ENCODE results near the gene TAPT1.
A peak's percentile ranks its signal among the peaks of the same experiment; 100 is the strongest.

TAPT1 gene

DNA sequence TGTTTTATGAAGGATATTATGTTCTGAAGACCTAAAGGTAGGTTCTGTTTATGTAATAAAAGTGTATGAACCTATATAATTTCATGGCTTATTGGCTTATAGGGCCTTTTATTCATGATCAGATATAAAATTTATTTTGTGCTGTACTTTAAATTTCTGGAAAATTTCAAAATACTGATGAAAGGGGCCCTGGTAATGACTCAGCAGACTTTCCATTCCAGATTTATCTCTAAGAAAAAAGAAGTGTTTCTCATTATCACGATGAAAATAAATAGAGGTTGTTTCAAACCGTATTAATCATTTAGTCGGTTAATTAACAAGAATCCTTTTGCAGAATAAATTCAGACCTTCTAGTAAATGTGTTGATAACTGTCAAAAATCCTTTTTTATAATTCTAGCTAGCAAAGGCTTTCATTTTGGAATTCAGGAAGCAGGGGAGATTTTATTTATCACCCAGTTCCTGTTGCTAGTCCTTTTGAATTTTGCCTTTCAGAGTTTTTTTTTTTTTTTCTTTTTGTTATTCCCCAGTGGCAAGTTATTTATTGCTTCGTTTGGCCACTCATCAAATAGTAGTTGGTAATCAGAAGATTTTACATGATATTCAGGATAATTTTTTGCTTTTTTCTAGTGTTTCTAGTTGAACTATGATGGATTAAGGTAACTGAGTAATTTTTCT lies 5.4 kb upstream of the TAPT1 start:
- H3K9ac ChIP-seq (ENCODE audit: low read depth in 1 of 2, low read length in 2 of 2) = no peak overlapping the region
- H3K9me3 ChIP-seq (ENCODE audit: control insufficient read depth in 1 of 2, low read length in 2 of 2) = no peaks in the 10 kb centered on the region
- H3K4me1 ChIP-seq (ENCODE audit: control insufficient read depth in 1 of 2, insufficient read depth in 2 of 2, low read length in 2 of 2) = peaks cover 0 to 12% of the 10 kb centered on the region in 2 donors
- H3K36me3 ChIP-seq (ENCODE audit: control insufficient read depth in 1 of 2, insufficient read depth in 2 of 2, low read length in 2 of 2) = no peaks in the 10 kb centered on the region
- no peak overlapping the region for H3K4me3 ChIP-seq (ENCODE audit: low read depth in 1 of 2, low read length in 2 of 2)
- no peaks in the 10 kb centered on the region for H3K27me3 ChIP-seq (ENCODE audit: control insufficient read depth in 1 of 2, insufficient read depth in 2 of 2, low read length in 2 of 2)
- no peak overlapping the region for H3K27ac ChIP-seq (ENCODE audit: low read depth, low read length)

- H3K9ac ChIP-seq (ENCODE audit: low read depth in 1 of 2, low read length in 2 of 2) = no peak overlapping the region
- no peaks in the 10 kb centered on the region for H3K9me3 ChIP-seq (ENCODE audit: control insufficient read depth in 1 of 2, low read length in 2 of 2)
- H3K4me3 ChIP-seq (ENCODE audit: low read depth in 1 of 2, low read length in 2 of 2) = no peak overlapping the region
- peaks cover 0 to 12% of the 10 kb centered on the region in 2 donors for H3K4me1 ChIP-seq (ENCODE audit: control insufficient read depth in 1 of 2, insufficient read depth in 2 of 2, low read length in 2 of 2)
- H3K27ac ChIP-seq (ENCODE audit: low read depth, low read length) = no peak overlapping the region
- no peaks in the 10 kb centered on the region for H3K27me3 ChIP-seq (ENCODE audit: control insufficient read depth in 1 of 2, insufficient read depth in 2 of 2, low read length in 2 of 2)
- H3K36me3 ChIP-seq (ENCODE audit: control insufficient read depth in 1 of 2, insufficient read depth in 2 of 2, low read length in 2 of 2) = no peaks in the 10 kb centered on the region
Observed at GRCh38 chr4:16230308-16230707, 4.0 kb upstream of the TAPT1 start.

- H3K9ac ChIP-seq (ENCODE audit: low read depth in 1 of 2, low read length in 2 of 2) = no peak overlapping the region
- no peak overlapping the region for H3K27ac ChIP-seq (ENCODE audit: low read depth, low read length)
- no peaks in the 10 kb centered on the region for H3K9me3 ChIP-seq (ENCODE audit: control insufficient read depth in 1 of 2, low read length in 2 of 2)
- H3K36me3 ChIP-seq (ENCODE audit: control insufficient read depth in 1 of 2, insufficient read depth in 2 of 2, low read length in 2 of 2) = no peaks in the 10 kb centered on the region
- no peaks in the 10 kb centered on the region for H3K27me3 ChIP-seq (ENCODE audit: control insufficient read depth in 1 of 2, insufficient read depth in 2 of 2, low read length in 2 of 2)
- peaks cover 5 to 15% of the 10 kb centered on the region in 2 donors for H3K4me1 ChIP-seq (ENCODE audit: control insufficient read depth in 1 of 2, insufficient read depth in 2 of 2, low read length in 2 of 2)
- no peak overlapping the region for H3K4me3 ChIP-seq (ENCODE audit: low read depth in 1 of 2, low read length in 2 of 2)
Observed at GRCh38 chr4:16229604-16230003, 3.3 kb upstream of the TAPT1 start.

DNA sequence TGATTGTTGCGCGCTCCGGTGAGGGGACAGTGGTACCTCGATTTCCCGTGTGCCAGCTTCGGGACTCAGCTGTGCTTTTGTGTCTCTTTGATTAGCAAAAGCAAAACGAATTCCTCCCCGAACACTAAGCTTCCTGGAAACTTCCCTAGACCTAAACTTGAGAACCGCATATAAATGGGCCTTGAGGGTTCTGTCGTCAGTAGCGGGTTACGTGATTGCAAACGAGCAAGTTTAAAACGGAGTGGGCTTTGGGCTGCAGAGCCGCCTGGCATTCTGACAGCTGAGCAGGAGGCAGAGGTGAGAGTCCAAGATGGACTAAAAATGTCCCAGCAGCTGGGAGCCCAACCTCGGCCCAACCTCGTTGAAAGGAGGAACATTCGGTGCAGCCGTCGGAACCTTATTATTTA lies 1.2 kb upstream of the TAPT1 start:
- Histone ChIP-seq H3K9ac (ENCODE audit: low read depth in 1 of 2, low read length in 2 of 2) (peak overlapping the region; percentile 78 to 89), H3K27ac (ENCODE audit: low read depth, low read length) (peak overlapping the region; percentile 90), H3K4me1 (ENCODE audit: control insufficient read depth in 1 of 2, insufficient read depth in 2 of 2, low read length in 2 of 2) (peaks cover 26 to 37% of the 10 kb centered on the region in 2 donors), H3K4me3 (ENCODE audit: low read depth in 1 of 2, low read length in 2 of 2) (peak overlapping the region; percentile 69 to 90), H3K36me3 (ENCODE audit: control insufficient read depth in 1 of 2, insufficient read depth in 2 of 2, low read length in 2 of 2) (no peaks in the 10 kb centered on the region), H3K27me3 (ENCODE audit: control insufficient read depth in 1 of 2, insufficient read depth in 2 of 2, low read length in 2 of 2) (no peaks in the 10 kb centered on the region), H3K9me3 (ENCODE audit: control insufficient read depth in 1 of 2, low read length in 2 of 2) (no peaks in the 10 kb centered on the region)

- Histone ChIP-seq H3K36me3 (ENCODE audit: control insufficient read depth in 1 of 2, insufficient read depth in 2 of 2, low read length in 2 of 2) (no peaks in the 10 kb centered on the region), H3K4me1 (ENCODE audit: control insufficient read depth in 1 of 2, insufficient read depth in 2 of 2, low read length in 2 of 2) (peaks cover 26 to 34% of the 10 kb centered on the region in 2 donors), H3K9me3 (ENCODE audit: control insufficient read depth in 1 of 2, low read length in 2 of 2) (no peaks in the 10 kb centered on the region), H3K9ac (ENCODE audit: low read depth in 1 of 2, low read length in 2 of 2) (peak overlapping the region; percentile 78 to 89), H3K4me3 (ENCODE audit: low read depth in 1 of 2, low read length in 2 of 2) (peak overlapping the region; percentile 69 to 90), H3K27me3 (ENCODE audit: control insufficient read depth in 1 of 2, insufficient read depth in 2 of 2, low read length in 2 of 2) (no peaks in the 10 kb centered on the region), H3K27ac (ENCODE audit: low read depth, low read length) (peak overlapping the region; percentile 90)
Observed at GRCh38 chr4:16226816-16227461, 668 bp upstream of the TAPT1 start.

DNA sequence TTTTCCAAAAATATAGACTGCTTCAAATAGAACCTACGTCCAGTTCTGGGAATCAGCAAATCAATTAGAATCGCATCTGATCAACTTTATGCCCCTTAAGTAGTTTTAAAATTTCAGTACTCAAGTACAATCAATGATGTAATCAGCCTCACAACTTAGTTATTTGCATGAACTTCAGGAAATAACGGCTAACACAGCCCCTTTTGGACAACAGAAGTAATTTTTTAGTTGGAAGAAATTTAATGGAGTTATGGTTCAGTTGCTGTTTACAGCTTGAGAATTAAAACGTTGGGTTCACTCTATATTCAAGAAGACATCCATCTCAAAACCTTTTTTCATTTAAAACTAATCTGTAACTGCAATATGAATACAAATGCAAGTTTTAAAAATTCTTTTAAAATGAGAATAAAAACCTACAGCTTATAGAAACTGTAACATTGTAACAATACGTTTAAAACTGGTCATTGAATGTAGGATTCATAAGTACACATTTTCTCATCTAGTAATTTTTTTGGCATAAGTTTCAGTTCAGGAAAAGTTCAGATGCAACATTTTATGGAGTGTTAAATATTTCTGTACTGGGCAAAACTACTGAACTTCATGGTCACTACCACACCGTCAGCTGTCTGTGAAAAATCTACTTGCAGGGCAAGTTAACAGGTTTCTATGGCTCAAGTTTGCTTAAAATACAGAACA lies 956 bp downstream of the TAPT1 start:
- Histone ChIP-seq H3K9ac (ENCODE audit: low read depth in 1 of 2, low read length in 2 of 2) (peak overlapping the region; percentile 83 to 87), H3K27ac (ENCODE audit: low read depth, low read length) (peak overlapping the region; percentile 65), H3K36me3 (ENCODE audit: control insufficient read depth in 1 of 2, insufficient read depth in 2 of 2, low read length in 2 of 2) (no peaks in the 10 kb centered on the region), H3K9me3 (ENCODE audit: control insufficient read depth in 1 of 2, low read length in 2 of 2) (no peaks in the 10 kb centered on the region), H3K4me1 (ENCODE audit: control insufficient read depth in 1 of 2, insufficient read depth in 2 of 2, low read length in 2 of 2) (peaks cover 26 to 34% of the 10 kb centered on the region in 2 donors), H3K4me3 (ENCODE audit: low read depth in 1 of 2, low read length in 2 of 2) (peak overlapping the region; percentile 91 to 94), H3K27me3 (ENCODE audit: control insufficient read depth in 1 of 2, insufficient read depth in 2 of 2, low read length in 2 of 2) (no peaks in the 10 kb centered on the region)

DNA sequence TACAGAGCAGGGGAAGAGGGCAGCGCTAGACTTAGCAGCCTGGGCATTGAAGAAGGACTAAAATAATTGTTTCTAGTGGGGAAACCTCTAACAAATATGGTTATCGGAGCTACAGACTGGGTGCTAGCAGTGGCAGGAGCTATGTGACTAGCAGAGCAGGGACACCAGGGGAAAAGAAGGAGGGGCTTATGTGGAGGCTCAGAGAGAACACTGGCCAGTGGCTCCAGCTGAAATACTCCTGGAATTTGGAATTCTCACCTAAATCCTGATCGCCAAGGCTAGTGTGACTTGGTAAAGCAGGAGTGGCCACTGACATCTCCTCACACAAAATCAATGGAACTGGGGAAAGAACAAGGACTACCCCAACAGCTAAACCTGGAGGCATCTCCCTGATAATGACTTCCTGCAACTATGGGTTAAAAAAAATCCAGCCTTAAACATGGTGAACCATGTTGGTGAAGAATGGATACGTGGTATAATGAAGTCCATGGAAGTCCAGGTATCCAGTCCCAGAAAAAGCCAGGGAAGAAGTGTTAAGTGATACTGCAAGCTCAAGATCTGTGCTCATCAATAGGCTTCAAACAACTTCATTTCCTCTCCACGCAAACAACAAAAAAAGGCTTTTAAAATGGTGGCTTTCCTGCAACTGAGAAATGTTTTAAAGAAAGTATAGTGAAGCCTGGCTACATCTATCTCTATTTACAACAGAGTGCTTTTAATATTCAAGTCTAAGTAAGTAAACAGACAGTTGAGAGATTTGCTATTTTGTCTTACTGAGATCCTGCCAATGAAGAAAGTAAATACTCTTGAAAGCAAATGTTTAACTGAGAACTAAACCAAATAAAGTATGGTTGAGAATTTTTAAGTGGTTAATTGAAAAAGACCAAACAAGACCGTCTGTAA lies 1.8 kb downstream of the TAPT1 start:
- Histone ChIP-seq H3K4me1 (ENCODE audit: control insufficient read depth in 1 of 2, insufficient read depth in 2 of 2, low read length in 2 of 2) (peaks cover 26 to 34% of the 10 kb centered on the region in 2 donors), H3K4me3 (ENCODE audit: low read depth in 1 of 2, low read length in 2 of 2) (peak overlapping the region; percentile 91 to 94), H3K27me3 (ENCODE audit: control insufficient read depth in 1 of 2, insufficient read depth in 2 of 2, low read length in 2 of 2) (no peaks in the 10 kb centered on the region), H3K9me3 (ENCODE audit: control insufficient read depth in 1 of 2, low read length in 2 of 2) (no peaks in the 10 kb centered on the region), H3K27ac (ENCODE audit: low read depth, low read length) (no peak overlapping the region), H3K9ac (ENCODE audit: low read depth in 1 of 2, low read length in 2 of 2) (peak overlapping the region in 1 of 2 donors; percentile 87), H3K36me3 (ENCODE audit: control insufficient read depth in 1 of 2, insufficient read depth in 2 of 2, low read length in 2 of 2) (no peaks in the 10 kb centered on the region)

DNA sequence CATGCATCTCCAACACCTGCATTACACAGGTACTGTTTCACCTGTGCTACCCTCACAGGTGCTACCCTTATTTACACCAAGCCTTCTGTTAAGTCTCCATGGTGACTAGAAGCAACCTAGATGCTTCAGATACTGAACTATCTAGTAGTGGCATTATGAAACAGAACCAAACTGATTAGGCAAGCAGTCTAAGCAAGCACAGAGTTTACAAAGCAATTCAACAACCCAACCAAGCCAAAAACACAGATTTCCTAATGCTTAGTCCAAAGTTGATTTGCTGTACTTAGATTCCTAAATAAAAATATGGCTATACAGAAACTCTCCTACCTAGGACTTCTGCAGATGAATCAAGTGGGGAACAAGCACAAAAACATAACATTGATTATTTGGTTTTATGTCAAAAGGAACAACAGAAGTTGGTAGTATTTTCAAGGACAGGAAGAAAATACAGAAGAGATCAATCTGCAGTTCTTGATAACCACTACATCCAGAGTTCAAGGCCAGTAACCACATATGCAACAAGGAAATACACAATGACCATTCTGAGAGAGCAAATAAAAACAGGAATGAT lies 3.2 kb downstream of the TAPT1 start:
- Histone ChIP-seq H3K27ac (ENCODE audit: low read depth, low read length) (no peak overlapping the region), H3K9ac (ENCODE audit: low read depth in 1 of 2, low read length in 2 of 2) (no peak overlapping the region), H3K36me3 (ENCODE audit: control insufficient read depth in 1 of 2, insufficient read depth in 2 of 2, low read length in 2 of 2) (peaks cover 0 to 3% of the 10 kb centered on the region in 2 donors), H3K9me3 (ENCODE audit: control insufficient read depth in 1 of 2, low read length in 2 of 2) (no peaks in the 10 kb centered on the region), H3K4me1 (ENCODE audit: control insufficient read depth in 1 of 2, insufficient read depth in 2 of 2, low read length in 2 of 2) (peaks cover 26 to 34% of the 10 kb centered on the region in 2 donors), H3K27me3 (ENCODE audit: control insufficient read depth in 1 of 2, insufficient read depth in 2 of 2, low read length in 2 of 2) (no peaks in the 10 kb centered on the region), H3K4me3 (ENCODE audit: low read depth in 1 of 2, low read length in 2 of 2) (peak overlapping the region; percentile 14 to 91)

GRCh38 chr4:16218950-16219349 lies 7.3 kb downstream of the TAPT1 start:
- Histone ChIP-seq H3K4me1 (ENCODE audit: control insufficient read depth in 1 of 2, insufficient read depth in 2 of 2, low read length in 2 of 2) (peaks cover 15 to 20% of the 10 kb centered on the region in 2 donors), H3K36me3 (ENCODE audit: control insufficient read depth in 1 of 2, insufficient read depth in 2 of 2, low read length in 2 of 2) (peaks cover 0 to 5% of the 10 kb centered on the region in 2 donors), H3K4me3 (ENCODE audit: low read depth in 1 of 2, low read length in 2 of 2) (no peak overlapping the region), H3K9me3 (ENCODE audit: control insufficient read depth in 1 of 2, low read length in 2 of 2) (no peaks in the 10 kb centered on the region), H3K27me3 (ENCODE audit: control insufficient read depth in 1 of 2, insufficient read depth in 2 of 2, low read length in 2 of 2) (no peaks in the 10 kb centered on the region), H3K27ac (ENCODE audit: low read depth, low read length) (no peak overlapping the region), H3K9ac (ENCODE audit: low read depth in 1 of 2, low read length in 2 of 2) (no peak overlapping the region)
